ENCODE results near the gene ATN1.

- TF ChIP-seq EZH2 (IDR thresholded peaks at IDR 0.05; ENCODE audit: low read length, missing control alignments) (no peak), CTCF (conservative IDR thresholded peaks at IDR 0.05 in 1 of 2, IDR thresholded peaks at IDR 0.05 in 1 of 2; ENCODE audit: low read depth in 1 of 2, low read length in 2 of 2) (no peak)
Measured at GRCh38 chr12:6978188-6978587, 50.4 kb downstream of the ATN1 start.

Data from fibroblast of lung (primary cell).